H1 (cell line): ENCODE measurements around the gene HADH. TPM values are rescaled to one million over a fixed set of nuclear protein-coding genes. Genes with fewer than 3 reads are reported as not detected.

Experiments used
- CTCF ChIA-PET: fragments of 300-600 bp; sonication (Branson Sonifier 250); formaldehyde crosslinking; loops from one replicate; lab custom pipeline; 2021; ENCODE audit not compliant: partially characterized antibody; lab: Charles Lee
- POLR2A ChIA-PET: fragments of 300-600 bp; sonication (Branson Sonifier 250); formaldehyde crosslinking; loops from one replicate; lab custom pipeline; 2021; ENCODE audit warnings: inconsistent platforms; ENCODE audit not compliant: partially characterized antibody; lab: Charles Lee
- DNase-seq, 2 experiments: peaks; one replicate each; pipeline versions ENCODE4 v3.0.0 to v3.0.0-alpha.2; 2010 to 2022; ENCODE audit warnings: low spot score in 2 of 2, low read depth in 1 of 2, mixed read lengths in 1 of 2
- FAIRE-seq: peaks from 2 replicates; lab custom pipeline; 2011; peaks lifted over from hg19 to GRCh38; lab: Jason Lieb, UNC
- H2AFZ ChIP-seq: 2 replicates; pipeline ENCODE4 v1.8.1; 2012; ENCODE audit warnings: low read length, inconsistent platforms
- H2AK5ac ChIP-seq: 2 replicates; pipeline ENCODE4 v1.6.1; 2013; ENCODE audit warnings: low read depth, low read length
- H2BK120ac ChIP-seq: replicated peaks from 2 replicates; pipeline ENCODE3; 2013; ENCODE audit warnings: low read depth, low read length, inconsistent platforms
- H2BK12ac ChIP-seq: 2 replicates; pipeline ENCODE4 v1.6.1; 2013; ENCODE audit warnings: low read depth, low read length
- H2BK15ac ChIP-seq: 2 replicates; pipeline ENCODE4 v1.6.1; 2013; ENCODE audit warnings: low read length
- H2BK20ac ChIP-seq: 2 replicates; pipeline ENCODE4 v1.6.1; 2013; ENCODE audit warnings: low read length
- H2BK5ac ChIP-seq: 2 replicates; pipeline ENCODE4 v1.6.1; 2013; ENCODE audit warnings: low read depth, low read length
- H3K14ac ChIP-seq: 2 replicates; pipeline ENCODE4 v1.6.1; 2013; ENCODE audit warnings: inconsistent platforms; ENCODE audit not compliant: insufficient read length
- H3K18ac ChIP-seq: 2 replicates; pipeline ENCODE4 v1.6.1; 2013; ENCODE audit warnings: low read length; ENCODE audit errors: extremely low read depth
- H3K23ac ChIP-seq: 2 replicates; pipeline ENCODE4 v1.6.1; 2013; ENCODE audit warnings: inconsistent platforms; ENCODE audit not compliant: insufficient read length
- H3K23me2 ChIP-seq: 2 replicates; pipeline ENCODE4 v1.6.1; 2013; ENCODE audit warnings: low read depth, low read length
- H3K27ac ChIP-seq: 2 replicates; pipeline ENCODE4 v1.6.1; 2011; ENCODE audit warnings: low read depth, low read length, inconsistent platforms
- H3K27me3 ChIP-seq, 4 experiments: replicated peaks in 1 of 4; 1 replicate in 1 of 4; 2 replicates in 3 of 4; pipeline versions ENCODE4 v1.6.1 to v1.8.1; 2011 to 2013; ENCODE audit warnings: low read length in 3 of 4, mild to moderate bottlenecking in 3 of 4, inconsistent platforms in 2 of 4, mixed read lengths in 2 of 4, moderate library complexity in 1 of 4; ENCODE audit not compliant: control insufficient read depth in 3 of 4, insufficient read depth in 3 of 4; ENCODE audit errors: extremely low read depth in 1 of 4
- H3K36me3 ChIP-seq, 4 experiments: 2 replicates each; pipeline versions ENCODE4 v1.6.1 to v1.8.1; 2011 to 2013; ENCODE audit warnings: mild to moderate bottlenecking in 4 of 4, low read length in 3 of 4, moderate library complexity in 2 of 4, control low read depth in 1 of 4, inconsistent platforms in 1 of 4; ENCODE audit not compliant: insufficient read depth in 4 of 4, control insufficient read depth in 2 of 4
- H3K4ac ChIP-seq: replicated peaks from 2 replicates; pipeline ENCODE3; 2013; ENCODE audit warnings: low read length, low read depth, mixed read lengths, inconsistent platforms; ENCODE audit not compliant: insufficient read length
- H3K4me1 ChIP-seq, 4 experiments: replicated peaks in 1 of 4; 1 replicate in 1 of 4; 2 replicates in 3 of 4; pipeline versions ENCODE4 v1.6.1 to v1.8.1; 2011 to 2013; ENCODE audit warnings: low read length in 3 of 4, inconsistent platforms in 2 of 4, mixed read lengths in 1 of 4; ENCODE audit not compliant: insufficient read depth in 4 of 4, control insufficient read depth in 3 of 4
- H3K4me2 ChIP-seq, 2 experiments: 2 replicates each; pipeline versions ENCODE4 v1.6.1 to v1.8.1; 2011 to 2013; ENCODE audit warnings: low read depth in 2 of 2, low read length in 2 of 2, control low read depth in 1 of 2, inconsistent platforms in 1 of 2, mild to moderate bottlenecking in 1 of 2; ENCODE audit not compliant: insufficient read depth in 1 of 2
- H3K4me3 ChIP-seq, 4 experiments: fragments of 200-600, 300-600 bp in 1 of 4; sonication (generic), shearing (Covaris generic), sonication (Bioruptor Twin) in 1 of 4; 2 replicates each; pipeline versions ENCODE4 v1.5.1 to v1.8.1; 2011 to 2016; ENCODE audit warnings: low read length in 4 of 4, low read depth in 3 of 4, control low read depth in 2 of 4, inconsistent platforms in 2 of 4, mild to moderate bottlenecking in 2 of 4, mixed read lengths in 1 of 4, moderate library complexity in 1 of 4; ENCODE audit not compliant: insufficient read depth in 2 of 4; ENCODE audit errors: extremely low read depth in 1 of 4
- H3K56ac ChIP-seq: replicated peaks from 2 replicates; pipeline ENCODE3; 2013; ENCODE audit warnings: low read depth, mild to moderate bottlenecking, mixed read lengths, low read length, inconsistent platforms; ENCODE audit not compliant: insufficient read length
- H3K79me1 ChIP-seq: 2 replicates; pipeline ENCODE4 v1.6.1; 2013; ENCODE audit warnings: low read depth, low read length, control low read depth
- H3K79me2 ChIP-seq, 2 experiments: 2 replicates each; pipeline versions ENCODE4 v1.6.1 to v1.8.1; 2012 to 2013; ENCODE audit warnings: low read length in 2 of 2, mild to moderate bottlenecking in 2 of 2, inconsistent platforms in 1 of 2; ENCODE audit not compliant: insufficient read depth in 2 of 2, control insufficient read depth in 1 of 2
- H3K9ac ChIP-seq, 4 experiments: replicated peaks in 1 of 4; 1 replicate in 1 of 4; 2 replicates in 3 of 4; pipeline versions ENCODE4 v1.6.1 to v1.8.1; 2011 to 2013; ENCODE audit warnings: low read depth in 3 of 4, low read length in 3 of 4, control low read depth in 2 of 4, mild to moderate bottlenecking in 2 of 4, moderate library complexity in 2 of 4, inconsistent platforms in 1 of 4; ENCODE audit errors: extremely low read depth in 1 of 4
- H3K9me3 ChIP-seq, 2 experiments: 2 replicates each; pipeline versions ENCODE4 v1.6.1 to v1.8.1; 2012 to 2013; ENCODE audit warnings: mild to moderate bottlenecking in 2 of 2, moderate library complexity in 2 of 2, control low read depth in 1 of 2, inconsistent platforms in 1 of 2, low read depth in 1 of 2, low read length in 1 of 2, mixed read lengths in 1 of 2; ENCODE audit not compliant: insufficient read depth in 2 of 2
- H4K20me1 ChIP-seq, 2 experiments: replicated peaks in 1 of 2; 2 replicates each; pipeline versions ENCODE3 to v1.8.1; 2011 to 2013; ENCODE audit warnings: inconsistent platforms in 2 of 2, low read length in 2 of 2, mild to moderate bottlenecking in 1 of 2; ENCODE audit not compliant: insufficient read depth in 2 of 2, control insufficient read depth in 1 of 2
- H4K5ac ChIP-seq: 2 replicates; pipeline ENCODE4 v1.6.1; 2013; ENCODE audit warnings: low read length, low read depth, mixed read lengths, inconsistent platforms; ENCODE audit not compliant: insufficient read length
- H4K8ac ChIP-seq: 2 replicates; pipeline ENCODE4 v1.8.0; 2013; ENCODE audit warnings: mild to moderate bottlenecking, moderate library complexity, low read length, inconsistent platforms; ENCODE audit not compliant: insufficient read depth; ENCODE audit errors: extremely low read depth
- H4K91ac ChIP-seq: replicated peaks from 2 replicates; pipeline ENCODE3; 2013; ENCODE audit warnings: low read length, mixed read lengths, inconsistent platforms; ENCODE audit not compliant: insufficient read length
- CBX8 ChIP-seq: fragments of 300-800, 300-1000 bp; sonication (generic); IDR thresholded peaks from 2 replicates; pipeline ENCODE4 v1.7.1; 2016; ENCODE audit warnings: low read depth, low read length, borderline replicate concordance
- CEBPB ChIP-seq: IDR thresholded peaks from 2 replicates; pipeline ENCODE4 v1.6.1; 2012; ENCODE audit warnings: low read depth, low read length
- EGR1 ChIP-seq: IDR thresholded peaks from 2 replicates; pipeline ENCODE4 v1.6.1; 2011; ENCODE audit warnings: low read depth, low read length, borderline replicate concordance
- GTF2F1 ChIP-seq: IDR thresholded peaks from 2 replicates; pipeline ENCODE4 v1.6.1; 2012; ENCODE audit warnings: low read depth, low read length, improper control_type of control experiment, borderline replicate concordance
- JUND ChIP-seq: IDR thresholded peaks from 2 replicates; pipeline ENCODE4 v1.6.1; 2011; ENCODE audit warnings: mild to moderate bottlenecking, improper control_type of control experiment, low read length
- MAFK ChIP-seq: IDR thresholded peaks from 2 replicates; pipeline ENCODE4 v1.6.1; 2012; ENCODE audit warnings: low read depth, mild to moderate bottlenecking, improper control_type of control experiment, low read length
- POU5F1 ChIP-seq: IDR thresholded peaks from 2 replicates; pipeline ENCODE4 v1.6.1; 2011; ENCODE audit warnings: low read depth, mild to moderate bottlenecking, low read length, moderate library complexity
- RBBP5 ChIP-seq: IDR thresholded peaks from 2 replicates; pipeline ENCODE4 v1.7.1; 2012; ENCODE audit warnings: low read depth, mild to moderate bottlenecking, inconsistent platforms, low read length, moderate library complexity, borderline replicate concordance
- RXRA ChIP-seq: IDR thresholded peaks from 2 replicates; pipeline ENCODE4 v1.6.1; 2011; ENCODE audit warnings: low read depth, mild to moderate bottlenecking, low read length, moderate library complexity; ENCODE audit not compliant: insufficient read depth
- SIRT6 ChIP-seq: IDR thresholded peaks from one replicate; pipeline ENCODE4 v1.7.1; 2012; ENCODE audit warnings: low read length, inconsistent platforms
- SIX5 ChIP-seq: IDR thresholded peaks from 2 replicates; pipeline ENCODE4 v1.6.1; 2011; ENCODE audit warnings: mild to moderate bottlenecking, low read depth, low read length
- SRF ChIP-seq: IDR thresholded peaks from 2 replicates; pipeline ENCODE4 v1.6.1; 2011; ENCODE audit warnings: mild to moderate bottlenecking, low read depth, low read length, moderate library complexity
- YY1 ChIP-seq: IDR thresholded peaks from 2 replicates; pipeline ENCODE4 v1.6.1; 2011; ENCODE audit warnings: low read depth, mild to moderate bottlenecking, low read length
- ZNF274 ChIP-seq: IDR thresholded peaks from 2 replicates; pipeline ENCODE4 v1.7.0; 2012; ENCODE audit warnings: low read length, borderline replicate concordance; ENCODE audit errors: extremely low read depth
- WGBS, 2 experiments: shearing (Covaris generic) in 1 of 2; methylation state at CpG; one replicate each; pipeline versions ENCODE4 v1.1.6 to v1.1.7; 2013 to 2015; ENCODE audit warnings: low lambda C conversion rate in 2 of 2, mixed read lengths in 2 of 2, inconsistent platforms in 1 of 2, low coverage in 1 of 2, missing lambda C conversion rate in 1 of 2; ENCODE audit not compliant: insufficient replicate concordance in 2 of 2, insufficient coverage in 1 of 2, insufficient read length in 1 of 2; ENCODE audit errors: extremely low coverage in 1 of 2, missing lambda C conversion rate in 1 of 2; 5-methylcytosine and 5-hydroxymethylcytosine counted together
- polyA plus RNA-seq, 7 experiments: library from polyadenylated mRNA; depleted of rRNA in 3 of 7; stranded (reverse) in 5 of 7; unstranded in 2 of 7; fragments of >200 nt in 5 of 7; fragments of 200-250 nt in 2 of 7; gene quantifications; 1 replicate in 5 of 7; 2 replicates in 1 of 7; 4 replicates in 1 of 7; pipeline versions ENCODE4 v1.2.1 to v1.2.3, GENCODE V29; 2011 to 2013; ENCODE audit warnings: missing spikeins in 2 of 7, mixed read lengths in 2 of 7
- total RNA-seq: library from RNA; stranded (reverse); fragmentation: NEBNext Ultra II Directional; extraction: Animal tissue kit (Norgen Biotek cat#: 25700); gene quantifications from 2 replicates; pipeline ENCODE4 v1.2.1, GENCODE V29; 2021
- TF ChIP-seq, protein P1 (sequence below): IDR thresholded peaks from 2 replicates; pipeline ENCODE4 v1.6.1; 2012; ENCODE audit warnings: inconsistent platforms

Gene HADH
- total and polyA plus RNA-seq, 2 of the 8 experiments (the other 6 are each of a cell fraction or from before 2014, with no cell fraction given): 47.5 to 54.4 TPM

DNA sequence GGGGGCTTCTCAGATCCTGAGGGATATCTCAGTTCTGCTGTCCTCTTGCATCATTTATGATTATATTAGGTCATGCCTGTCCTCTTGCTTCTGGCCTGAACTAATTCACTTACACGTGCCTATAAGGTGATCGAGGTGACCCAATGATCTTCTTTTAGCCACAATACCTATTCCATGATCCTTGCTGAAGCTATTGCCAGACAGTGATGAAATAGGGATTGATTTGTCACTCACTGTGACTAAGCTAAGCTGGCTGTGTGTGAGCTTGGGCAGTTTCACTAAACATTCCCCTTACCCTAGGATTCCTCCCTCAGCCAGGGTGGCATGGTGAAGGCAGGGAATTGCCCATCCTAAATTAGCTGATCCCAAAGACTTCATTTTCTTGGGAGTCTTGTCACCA lies 19.0 kb downstream of the HADH start:
- H3K4ac ChIP-seq: no peak overlapping the region

More for the DNA sequence above, 19.0 kb downstream of the HADH start:
- Histone ChIP-seq H3K36me3 (peaks cover 0 to 15% (median 7%) of the 10 kb centered on the region in 4 experiments; a peak in 3 of 8 replicates), H2BK12ac (no peak overlapping the region), H2BK5ac (no peak overlapping the region), H2BK15ac (no peak overlapping the region), H3K14ac (no peak overlapping the region), H2BK20ac (no peak overlapping the region), H2BK120ac (no peak overlapping the region), H4K20me1 (no peaks in the 10 kb centered on the region), H4K91ac (no peak overlapping the region), H2AK5ac (no peak overlapping the region), H3K9me3 (no peaks in the 10 kb centered on the region), H4K5ac (no peak overlapping the region), H3K79me1 (peaks cover 3% of the 10 kb centered on the region; the same call in 1 of the 2 replicates), H3K23ac (no peak overlapping the region), H3K23me2 (no peaks in the 10 kb centered on the region), H2AFZ (no peak overlapping the region), H3K27me3 (no peaks in the 10 kb centered on the region), H3K27ac (no peak overlapping the region), H3K4me1 (peaks cover 0 to 11% (median 2%) of the 10 kb centered on the region in 4 experiments; a peak in 2 of 7 replicates), H3K9ac (no peak overlapping the region), H3K56ac (no peak overlapping the region), H3K4me2 (no peak overlapping the region), H3K18ac (no peak overlapping the region), H3K79me2 (peaks cover 0 to 14% of the 10 kb centered on the region in 2 experiments; a peak in 2 of 4 replicates), H3K4me3 (no peak overlapping the region), H4K8ac (no peak overlapping the region)
- POLR2A ChIA-PET: no interaction called here
- TF ChIP-seq RBBP5: no peak
- no peak for TF ChIP-seq CBX8
- no peak for TF ChIP-seq GTF2F1
- TF ChIP-seq YY1: no peak
- TF ChIP-seq SRF: no peak
- TF ChIP-seq MAFK: no peak
- TF ChIP-seq, protein P1, sequence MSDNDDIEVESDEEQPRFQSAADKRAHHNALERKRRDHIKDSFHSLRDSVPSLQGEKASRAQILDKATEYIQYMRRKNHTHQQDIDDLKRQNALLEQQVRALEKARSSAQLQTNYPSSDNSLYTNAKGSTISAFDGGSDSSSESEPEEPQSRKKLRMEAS: no peak
- TF ChIP-seq POU5F1: no peak
- no peak for TF ChIP-seq CEBPB
- TF ChIP-seq JUND: no peak
- TF ChIP-seq SIX5: no peak
- TF ChIP-seq ZNF274: no peak
- TF ChIP-seq EGR1: no peak
- TF ChIP-seq RXRA: no peak
- no peak for TF ChIP-seq SIRT6
- CTCF ChIA-PET: interaction anchor here (0.6 to 1.3 kb wide), 2 partner anchors 10 to 74 kb away, joined by 3 to 7 read pairs; no protein-coding TSS in a partner anchor
- no peak for FAIRE-seq
- no peak for DNase-seq
- 82% methylated on average over 2 of the region's 2 CpGs; no CpG with 5 or more reads in 1 of the 2 experiments for WGBS, 2 experiments
